Stomach (tissue), 9 donors: ENCODE results near the gene DXO. TPM values are rescaled to one million over a fixed set of nuclear protein-coding genes. Genes with fewer than 3 reads are reported as not detected.
"Not testable (repeated sequence)": the region's sequence is repeated elsewhere in the genome, so short reads cannot be mapped to it uniquely, and the experiment has no call there.

Source experiments
- DNase-seq, 2 donors: peaks; one replicate each; pipeline versions ENCODE4 v3.0.0 to v3.0.0-alpha.2; 2013 to 2019
- H3K27ac ChIP-seq, 5 donors: fragments of 200-600 bp in 4 of 5; sonication (generic) in 4 of 5; one replicate each; pipeline ENCODE4 v1.5.1; 2013 to 2019; ENCODE audit warnings: mild to moderate bottlenecking in 1 of 5, moderate library complexity in 1 of 5
- H3K27me3 ChIP-seq, 3 donors: fragments of 200-600 bp; sonication (generic); one replicate each; pipeline ENCODE4 v1.5.1; 2017 to 2019; ENCODE audit warnings: mixed run types in 1 of 3
- H3K36me3 ChIP-seq, 4 donors: fragments of 200-600 bp; sonication (generic); 1 replicate in 3 of 4; 2 replicates in 1 of 4; pipeline ENCODE4 v1.5.1; 2016 to 2019
- H3K4me1 ChIP-seq, 4 donors: fragments of 200-600 bp; sonication (generic); one replicate each; pipeline ENCODE4 v1.5.1; 2016 to 2019
- H3K4me3 ChIP-seq, 4 donors: fragments of 200-600 bp; sonication (generic) in 3 of 4; one replicate each; pipeline ENCODE4 v1.5.1; 2016 to 2019; ENCODE audit warnings: mild to moderate bottlenecking in 1 of 4
- H3K9me3 ChIP-seq, 4 donors: fragments of 200-600 bp; sonication (generic); one replicate each; pipeline ENCODE4 v1.5.1; 2016 to 2019
- CTCF ChIP-seq, 7 experiments: fragments of 450-650 bp in 4 of 7; fragments of 200-600 bp in 3 of 7; sonication (generic) in 3 of 7; IDR thresholded peaks; one replicate each; pipeline ENCODE4 v1.5.1; 2016 to 2019; ENCODE audit warnings: antibody characterized with exemption in 7 of 7, control low read depth in 2 of 7, mild to moderate bottlenecking in 1 of 7
- EP300 ChIP-seq: sonication (generic); formaldehyde crosslinking; IDR thresholded peaks from one replicate; pipeline ENCODE4 v1.6.1; 2017; ENCODE audit warnings: antibody characterized with exemption
- POLR2A ChIP-seq, 4 donors: fragments of 450-650 bp; IDR thresholded peaks; one replicate each; pipeline ENCODE4 v1.6.1; 2016; ENCODE audit warnings: antibody characterized with exemption in 4 of 4, control low read depth in 2 of 4, mild to moderate bottlenecking in 1 of 4, moderate library complexity in 1 of 4
- POLR2AphosphoS5 ChIP-seq, 3 donors: sonication (generic); formaldehyde crosslinking; IDR thresholded peaks; one replicate each; pipeline ENCODE4 v1.6.1; 2016; ENCODE audit warnings: antibody characterized with exemption in 3 of 3
- WGBS, 5 donors: extraction: QIAGEN DNeasy Blood & Tissue Kit in 3 of 5; methylation state at CpG; one replicate each; pipeline versions ENCODE4 v1.1.5 to v1.1.7; 2013 to 2018; 5-methylcytosine and 5-hydroxymethylcytosine counted together
- intact Hi-C: fragments of 100-400 bp; cut with DNase I; formaldehyde crosslinking; loops from one replicate; pipeline ENCODE4 v1.15.1; 2023; ENCODE audit warnings: low total_unique reads
- polyA plus RNA-seq, 3 donors: library from polyadenylated mRNA; stranded (reverse); fragments of 200-250 nt; gene quantifications; one replicate each; pipeline ENCODE4 v1.2.3, GENCODE V29; 2013
- total RNA-seq, 5 donors: library from RNA; depleted of rRNA; stranded (reverse); fragments of >200 nt; gene quantifications; one replicate each; pipeline versions ENCODE4 v1.1.0 to v1.2.3, GENCODE V29; 2014 to 2016
- donor health status: healthy with polysubstance abuse.
- donor health status: Bipolar disorder and iron deficiency.
- donor health status: healthy.

Gene DXO
- total and polyA plus RNA-seq, 8 donors: 4.1 to 65.8 (median 19.0) TPM

- peaks cover 5 to 11% (median 7%) of the 10 kb centered on the region in 4 donors for H3K4me1 ChIP-seq
- no peak overlapping the region for H3K27ac ChIP-seq
- TF ChIP-seq POLR2A (IDR thresholded peaks at IDR 0.05) (no peak), EP300 (no peak), CTCF (IDR thresholded peaks at IDR 0.05) (no peak), POLR2AphosphoS5 (IDR thresholded peaks at IDR 0.05) (no peak)
- no peak for DNase-seq
- 7 to 17% (median 9%) methylated on average over 6 of the region's 6 CpGs for WGBS, 5 donors
- H3K27me3 ChIP-seq: no peaks in the 10 kb centered on the region
- intact Hi-C loops: no loop called here
- H3K36me3 ChIP-seq: no peaks in the 10 kb centered on the region
- H3K4me3 ChIP-seq: no peak overlapping the region
- H3K9me3 ChIP-seq: no peaks in the 10 kb centered on the region
These were observed 31.7 kb downstream of the DXO start for GRCh38 chr6:31940256-31940664.

GRCh38 chr6:31935823-31936222 is 36.1 kb downstream of the DXO start:
- no peaks in the 10 kb centered on the region for H3K9me3 ChIP-seq
- H3K27me3 ChIP-seq: no peaks in the 10 kb centered on the region
- no peak overlapping the region for H3K4me3 ChIP-seq
- no peak overlapping the region for H3K27ac ChIP-seq
- H3K36me3 ChIP-seq: no peaks in the 10 kb centered on the region
- no peaks in the 10 kb centered on the region for H3K4me1 ChIP-seq
- intact Hi-C loops: no loop called here
- 79 to 85% (median 81%) methylated on average over 9 of the region's 9 CpGs for WGBS, 5 donors
- TF ChIP-seq POLR2AphosphoS5 (IDR thresholded peaks at IDR 0.05) (no peak), CTCF (IDR thresholded peaks at IDR 0.05) (no peak), EP300 (no peak), POLR2A (IDR thresholded peaks at IDR 0.05) (no peak)
- DNase-seq: no peak

GRCh38 chr6:31935021-31935420 is 36.9 kb downstream of the DXO start:
- 72 to 89% (median 82%) methylated on average over 3 of the region's 3 CpGs for WGBS, 5 donors
- DNase-seq: no peak
- Histone ChIP-seq H3K4me3 (no peak overlapping the region), H3K4me1 (no peaks in the 10 kb centered on the region), H3K27ac (no peak overlapping the region), H3K9me3 (no peaks in the 10 kb centered on the region), H3K36me3 (no peaks in the 10 kb centered on the region), H3K27me3 (no peaks in the 10 kb centered on the region)
- intact Hi-C loops: no loop called here
- TF ChIP-seq EP300: no peak
- no peak for TF ChIP-seq POLR2AphosphoS5 (IDR thresholded peaks at IDR 0.05)
- no peak for TF ChIP-seq CTCF (IDR thresholded peaks at IDR 0.05)

GRCh38 chr6:31933537-31933936 is 38.4 kb downstream of the DXO start:
- intact Hi-C loops: no loop called here
- WGBS, 5 donors: 84 to 91% (median 89%) methylated on average over 16 to 19 of the region's 19 CpGs
- DNase-seq: no peak

GRCh38 chr6:31932137-31932536 is 39.8 kb downstream of the DXO start:
- DNase-seq, intact Hi-C loops, H3K36me3 ChIP-seq, H3K27ac ChIP-seq, H3K4me3 ChIP-seq, H3K9me3 ChIP-seq, H3K4me1 ChIP-seq, H3K27me3 ChIP-seq: not testable (repeated sequence)
- 89 to 100% (median 95%) methylated on average over 1 to 32 of the region's 32 CpGs; no CpG with 5 or more reads in 2 of the 5 donors for WGBS, 5 donors

More at GRCh38 chr6:31933537-31933936, 38.4 kb downstream of the DXO start:
- no peak overlapping the region for H3K4me3 ChIP-seq
- H3K27ac ChIP-seq: no peak overlapping the region
- TF ChIP-seq POLR2AphosphoS5 (IDR thresholded peaks at IDR 0.05) (no peak), EP300 (no peak), CTCF (IDR thresholded peaks at IDR 0.05) (no peak), POLR2A (IDR thresholded peaks at IDR 0.05) (no peak)
- H3K9me3 ChIP-seq: no peaks in the 10 kb centered on the region
- H3K27me3 ChIP-seq: no peaks in the 10 kb centered on the region
- no peaks in the 10 kb centered on the region for H3K4me1 ChIP-seq
- no peaks in the 10 kb centered on the region for H3K36me3 ChIP-seq
